ENCODE measurements around the gene C16orf89. TPM values are rescaled to one million over a fixed set of nuclear protein-coding genes. Genes with fewer than 3 reads are reported as not detected.
"Not testable (repeated sequence)": the region's sequence is repeated elsewhere in the genome, so short reads cannot be mapped to it uniquely, and the experiment has no call there.

The C16orf89 gene
- total RNA-seq, 8 experiments from 2014 or later, result 0.33 to 34.3 (median 1.7) TPM

GRCh38 chr16:5077304-5077703 is 11.5 kb upstream of the C16orf89 start:
- H3K4me1 ChIP-seq (replicated peaks in 1 of 2), result peaks cover 4 to 5% of the 10 kb centered on the region in 2 donors
- in situ Hi-C loops (cut with MboI; ENCODE audit: low pct_unique_long_range_greater_than_20kb in 2 of 9, low sequenced_read_pairs in 9 of 9, unreplicated experiment in 9 of 9), result no loop called here
- H3K4me3 ChIP-seq, result no peak overlapping the region
- 70 to 100% (median 100%) methylated on average over 1 to 4 of the region's 13 CpGs; no CpG with 5 or more reads in 4 of the 10 experiments for WGBS, 10 experiments
- H3K27ac ChIP-seq, result no peak overlapping the region
- ATAC-seq (replicated peaks in 6 of 8), result no peak

DNA sequence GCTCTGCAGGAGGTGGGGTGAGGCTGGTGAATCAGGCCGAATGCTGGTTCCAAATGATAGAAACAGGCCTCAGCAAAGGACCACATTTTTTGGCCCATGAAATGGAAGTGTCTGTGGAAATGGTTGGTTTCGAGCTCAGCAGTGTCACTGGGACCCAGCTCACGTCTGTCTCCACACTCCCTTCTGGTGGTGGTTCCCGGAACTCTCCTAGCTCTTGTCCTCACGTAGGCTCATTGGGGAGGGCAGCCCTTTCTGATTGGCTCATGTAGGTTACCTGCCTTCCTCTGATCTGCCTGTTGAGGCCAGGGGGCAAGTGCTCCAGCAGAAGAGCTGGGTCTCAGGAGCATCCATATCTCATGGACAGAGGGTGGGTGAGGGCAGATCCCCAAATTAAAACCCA is 9.9 kb upstream of the C16orf89 start:
- ATAC-seq (replicated peaks in 6 of 8), result no peak
- peaks cover 5 to 7% of the 10 kb centered on the region in 2 donors for H3K4me1 ChIP-seq (replicated peaks in 1 of 2)
- in situ Hi-C loops (cut with MboI; ENCODE audit: low pct_unique_long_range_greater_than_20kb in 2 of 9, low sequenced_read_pairs in 9 of 9, unreplicated experiment in 9 of 9), result no loop called here

DNA sequence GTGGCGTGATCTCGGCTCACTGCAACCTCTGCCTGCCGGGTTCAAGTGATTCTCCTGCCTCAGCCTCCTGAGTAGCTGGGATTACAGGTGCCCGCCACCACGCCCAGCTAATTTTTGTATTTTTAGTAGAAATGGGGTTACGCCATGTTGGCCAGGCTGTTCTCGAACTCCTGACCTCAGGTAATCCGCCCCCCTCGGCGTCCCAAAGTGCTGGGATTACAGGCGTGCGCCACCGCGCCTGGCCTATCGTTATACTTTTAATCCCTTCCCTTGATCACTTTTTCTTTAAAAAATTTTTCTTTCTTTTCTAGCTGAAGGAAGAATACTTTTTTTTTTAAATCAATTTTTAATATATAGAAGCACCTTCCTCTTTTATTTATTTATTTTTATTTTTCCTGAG is 8.0 kb upstream of the C16orf89 start:
- H3K4me3 ChIP-seq; H3K4me1 ChIP-seq (replicated peaks in 1 of 2); in situ Hi-C loops (cut with MboI; ENCODE audit: low pct_unique_long_range_greater_than_20kb in 2 of 9, low sequenced_read_pairs in 9 of 9, unreplicated experiment in 9 of 9); H3K27ac ChIP-seq; ATAC-seq (replicated peaks in 6 of 8): not testable (repeated sequence)
- WGBS, 10 experiments, result 88 to 100% (median 95%) methylated on average over 1 to 15 of the region's 15 CpGs

More for the DNA sequence above, 9.9 kb upstream of the C16orf89 start:
- Histone ChIP-seq H3K27ac (no peak overlapping the region), H3K4me3 (no peak overlapping the region)
- 80 to 100% (median 100%) methylated on average over 1 to 2 of the region's 5 CpGs; no CpG with 5 or more reads in 7 of the 10 experiments for WGBS, 10 experiments

- no peak overlapping the region for H3K27ac ChIP-seq
- WGBS, 10 experiments, result 17 to 100% (median 100%) methylated on average over 1 to 2 of the region's 2 CpGs; no CpG with 5 or more reads in 4 of the 10 experiments
- no peak overlapping the region for H3K4me3 ChIP-seq
- in situ Hi-C loops (cut with MboI; ENCODE audit: low pct_unique_long_range_greater_than_20kb in 2 of 9, low sequenced_read_pairs in 9 of 9, unreplicated experiment in 9 of 9), result no loop called here
- peak in 2 of 8 experiments; percentile 4 to 8 for ATAC-seq (replicated peaks in 6 of 8)
- H3K4me1 ChIP-seq (replicated peaks in 1 of 2), result peaks cover 5 to 7% of the 10 kb centered on the region in 2 donors
Observed at GRCh38 chr16:5073279-5073629, 7.5 kb upstream of the C16orf89 start.

DNA sequence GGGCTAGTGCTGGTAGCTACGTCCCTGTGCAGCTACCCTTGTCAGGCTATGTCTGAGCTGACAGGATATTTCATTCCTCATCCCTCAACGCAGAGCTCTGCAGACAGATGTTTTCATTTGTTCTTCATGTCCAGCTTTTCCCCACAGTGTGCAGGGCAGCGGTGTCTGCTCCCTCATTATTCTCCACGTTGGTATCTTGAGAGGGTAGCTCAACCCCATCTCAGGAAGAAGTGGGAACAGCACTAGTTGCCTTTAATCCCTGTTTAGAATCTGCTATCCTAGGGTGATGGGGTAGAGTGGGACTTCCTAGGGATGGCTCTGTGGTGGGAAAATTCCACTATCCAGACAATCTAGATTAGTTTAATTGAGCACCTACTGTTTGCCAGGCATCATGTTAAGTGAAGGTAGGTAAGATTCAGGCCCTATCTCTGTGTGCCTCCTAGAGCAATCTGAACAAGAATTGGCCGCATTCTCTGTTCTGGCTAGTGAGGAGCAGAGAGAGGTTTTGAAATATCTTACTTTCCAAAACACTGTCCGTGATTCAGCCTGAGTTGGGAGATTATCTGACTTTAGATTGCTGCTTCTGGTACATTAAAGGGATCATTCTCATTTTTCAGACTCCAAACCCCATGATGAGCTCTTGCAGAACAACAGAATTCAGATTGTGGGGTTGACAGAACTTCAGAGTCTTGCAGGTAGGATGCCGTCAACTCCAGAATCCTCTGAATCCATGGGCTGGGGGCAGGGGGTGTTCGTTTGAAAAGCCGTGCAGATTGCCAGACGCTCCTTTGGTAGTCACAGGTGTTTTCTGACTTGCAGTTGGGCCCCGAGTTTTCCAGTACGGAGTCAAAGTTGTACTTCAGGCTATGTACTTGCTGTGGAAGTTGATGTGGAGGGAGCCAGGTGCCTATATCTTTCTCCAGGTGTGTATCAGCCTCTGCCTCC is 6.8 kb upstream of the C16orf89 start:
- H3K27ac ChIP-seq, result peak overlapping the region; percentile 72 to 91
- peaks cover 5 to 7% of the 10 kb centered on the region in 2 donors for H3K4me1 ChIP-seq (replicated peaks in 1 of 2)
- H3K4me3 ChIP-seq, result peak overlapping the region; percentile 49 to 85 (median 63)
- in situ Hi-C loops (cut with MboI; ENCODE audit: low pct_unique_long_range_greater_than_20kb in 2 of 9, low sequenced_read_pairs in 9 of 9, unreplicated experiment in 9 of 9), result no loop called here
- 14 to 86% (median 57%) methylated on average over 1 to 10 of the region's 12 CpGs; no CpG with 5 or more reads in 1 of the 10 experiments for WGBS, 10 experiments
- ATAC-seq (replicated peaks in 6 of 8), result no peak

DNA sequence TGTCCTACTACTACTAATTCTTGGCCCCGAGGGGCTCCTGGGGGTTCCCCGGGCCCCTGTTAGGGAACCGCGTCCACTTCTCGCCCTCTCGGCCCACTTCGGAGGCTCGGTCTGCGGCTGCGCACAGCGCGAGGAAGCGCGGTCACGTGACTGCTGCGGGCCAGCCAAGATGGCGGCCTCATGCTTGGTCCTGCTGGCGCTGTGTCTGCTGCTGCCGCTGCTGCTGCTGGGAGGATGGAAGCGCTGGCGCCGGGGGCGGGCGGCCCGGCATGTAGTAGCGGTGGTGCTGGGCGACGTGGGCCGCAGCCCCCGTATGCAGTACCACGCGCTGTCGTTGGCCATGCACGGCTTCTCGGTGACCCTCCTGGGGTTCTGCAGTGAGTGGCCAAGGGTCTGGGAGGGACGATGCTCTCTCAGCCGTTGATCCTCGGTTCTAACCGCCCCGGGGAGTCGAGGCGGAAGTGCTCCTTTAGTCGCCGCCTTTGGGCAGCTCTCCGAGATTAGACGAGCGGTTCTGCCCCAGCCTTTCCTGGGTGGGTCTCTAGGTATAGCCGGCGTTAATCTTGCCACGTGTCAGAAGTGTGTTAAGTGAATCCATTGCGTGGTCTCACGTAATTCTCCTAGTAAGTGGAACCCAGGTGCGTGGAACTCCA is 6.1 kb upstream of the C16orf89 start, which contains the start of gene ALG1:
ALG1 (plus strand) TSS at position 163 of the 653 bp plus-strand sequence; CDS start at position 170, 7 bp downstream.
- peaks cover 5 to 7% of the 10 kb centered on the region in 2 donors for H3K4me1 ChIP-seq (replicated peaks in 1 of 2)
- peak; percentile 78 to 90 (median 86) for ATAC-seq (replicated peaks in 6 of 8)
- H3K27ac ChIP-seq, result peak within 1 kb of the TSS; percentile 72 to 91
- in situ Hi-C loops (cut with MboI; ENCODE audit: low pct_unique_long_range_greater_than_20kb in 2 of 9, low sequenced_read_pairs in 9 of 9, unreplicated experiment in 9 of 9), result no loop called here
- 0 to 5% (median 0%) methylated on average over 1 to 23 of the region's 53 CpGs; no CpG with 5 or more reads in 4 of the 10 experiments for WGBS, 10 experiments
- H3K4me3 ChIP-seq, result peak within 1 kb of the TSS; percentile 49 to 85 (median 63)

DNA sequence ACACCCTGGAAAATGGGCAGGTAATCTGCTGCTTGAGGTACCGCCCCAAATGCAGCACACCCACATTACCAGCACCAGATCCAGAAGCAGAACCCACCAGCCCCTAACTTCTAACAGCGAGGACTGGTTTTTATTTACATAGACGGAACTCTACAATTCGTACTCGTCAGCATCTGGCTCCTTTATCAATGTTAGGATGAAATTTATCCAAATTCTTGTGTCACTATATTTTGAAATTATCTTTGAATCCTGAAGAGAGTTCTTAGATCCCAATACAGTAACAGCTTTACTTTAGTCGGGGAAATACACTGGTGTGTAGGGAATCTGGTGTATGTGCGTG is 5.6 kb upstream of the C16orf89 start:
- no peak for ATAC-seq (replicated peaks in 6 of 8)
- 18 to 88% (median 69%) methylated on average over 3 to 7 of the region's 7 CpGs; no CpG with 5 or more reads in 3 of the 10 experiments for WGBS, 10 experiments
- peak overlapping the region; percentile 49 to 85 (median 63) for H3K4me3 ChIP-seq
- peaks cover 5 to 7% of the 10 kb centered on the region in 2 donors for H3K4me1 ChIP-seq (replicated peaks in 1 of 2)
- peak overlapping the region in 1 of 2 donors; percentile 91 for H3K27ac ChIP-seq
- in situ Hi-C loops (cut with MboI; ENCODE audit: low pct_unique_long_range_greater_than_20kb in 2 of 9, low sequenced_read_pairs in 9 of 9, unreplicated experiment in 9 of 9), result no loop called here

- no peak overlapping the region for H3K27ac ChIP-seq
- in situ Hi-C loops (cut with MboI; ENCODE audit: low pct_unique_long_range_greater_than_20kb in 2 of 9, low sequenced_read_pairs in 9 of 9, unreplicated experiment in 9 of 9), result no loop called here
- H3K4me3 ChIP-seq, result no peak overlapping the region
- ATAC-seq (replicated peaks in 6 of 8), result no peak
- H3K4me1 ChIP-seq (replicated peaks in 1 of 2), result peaks cover 5 to 11% of the 10 kb centered on the region in 2 donors
- 40 to 100% (median 67%) methylated on average over 1 to 10 of the region's 15 CpGs; no CpG with 5 or more reads in 1 of the 10 experiments for WGBS, 10 experiments
Observed at GRCh38 chr16:5070431-5071186, 4.9 kb upstream of the C16orf89 start.

DNA sequence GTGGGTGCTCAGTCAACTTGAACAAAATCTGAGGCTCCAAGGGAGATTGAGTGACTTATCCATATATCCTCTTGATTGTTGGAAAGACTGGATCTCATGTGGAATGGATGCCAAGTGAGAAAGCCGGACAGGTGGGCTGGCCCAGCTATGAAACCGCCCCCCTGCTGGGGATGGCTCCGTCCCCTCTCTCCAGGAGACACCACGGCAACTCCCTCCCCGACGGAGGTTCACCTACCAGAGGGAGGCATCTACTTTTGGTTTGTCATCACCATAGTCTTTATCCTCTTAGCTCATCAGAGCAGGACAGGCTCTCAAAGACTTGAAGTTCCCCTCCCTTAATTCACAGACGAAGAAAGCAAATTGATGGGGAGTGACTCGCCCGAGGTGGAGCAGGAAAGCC is 4.1 kb upstream of the C16orf89 start:
- in situ Hi-C loops (cut with MboI; ENCODE audit: low pct_unique_long_range_greater_than_20kb in 2 of 9, low sequenced_read_pairs in 9 of 9, unreplicated experiment in 9 of 9), result no loop called here
- WGBS, 10 experiments, result 33 to 100% (median 90%) methylated on average over 1 to 9 of the region's 9 CpGs; no CpG with 5 or more reads in 3 of the 10 experiments
- no peak for ATAC-seq (replicated peaks in 6 of 8)
- Histone ChIP-seq H3K4me3 (no peak overlapping the region), H3K4me1 (replicated peaks in 1 of 2) (peaks cover 5 to 12% of the 10 kb centered on the region in 2 donors), H3K27ac (no peak overlapping the region)

GRCh38 chr16:5069048-5069447 is 3.3 kb upstream of the C16orf89 start:
- no peak overlapping the region for H3K4me3 ChIP-seq
- H3K27ac ChIP-seq, result no peak overlapping the region
- ATAC-seq (replicated peaks in 6 of 8), result no peak
- 50 to 100% (median 84%) methylated on average over 1 to 9 of the region's 9 CpGs; no CpG with 5 or more reads in 2 of the 10 experiments for WGBS, 10 experiments
- peaks cover 5 to 12% of the 10 kb centered on the region in 2 donors for H3K4me1 ChIP-seq (replicated peaks in 1 of 2)
- in situ Hi-C loops (cut with MboI; ENCODE audit: low pct_unique_long_range_greater_than_20kb in 2 of 9, low sequenced_read_pairs in 9 of 9, unreplicated experiment in 9 of 9), result no loop called here

GRCh38 chr16:5066511-5066910 is 755 bp upstream of the C16orf89 start:
- Histone ChIP-seq H3K4me1 (replicated peaks in 1 of 2) (peaks cover 0 to 8% of the 10 kb centered on the region in 2 donors), H3K27ac (no peak overlapping the region), H3K4me3 (no peak overlapping the region)
- WGBS, 10 experiments, result 22 to 100% (median 54%) methylated on average over 1 to 5 of the region's 6 CpGs; no CpG with 5 or more reads in 1 of the 10 experiments
- in situ Hi-C loops (cut with MboI; ENCODE audit: low pct_unique_long_range_greater_than_20kb in 2 of 9, low sequenced_read_pairs in 9 of 9, unreplicated experiment in 9 of 9), result no loop called here
- peak in 1 of 8 experiments; percentile 22 for ATAC-seq (replicated peaks in 6 of 8)

DNA sequence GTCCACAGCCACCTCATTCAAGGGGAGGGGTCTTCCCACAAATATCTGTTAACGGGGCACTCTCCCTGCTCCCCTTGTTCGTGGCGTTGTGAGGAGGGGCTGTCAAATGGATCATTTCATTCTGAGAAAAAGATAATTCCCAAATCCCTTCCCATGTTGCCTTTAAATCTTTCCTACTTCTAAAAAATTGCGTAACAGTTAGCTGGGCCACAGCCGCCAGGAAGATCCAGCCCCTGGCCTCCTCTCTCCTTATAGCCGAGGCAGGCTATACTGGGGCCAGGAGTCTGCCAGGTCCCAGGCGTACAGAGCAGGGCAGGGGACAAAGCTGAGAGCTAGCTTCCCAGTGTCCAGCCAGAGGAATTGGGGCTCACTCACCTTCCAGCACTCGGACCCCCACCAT is 430 bp downstream of the C16orf89 start:
- 12 to 85% (median 60%) methylated on average over 1 to 6 of the region's 8 CpGs; no CpG with 5 or more reads in 3 of the 10 experiments for WGBS, 10 experiments
- no peak overlapping the region for H3K27ac ChIP-seq
- H3K4me1 ChIP-seq (replicated peaks in 1 of 2), result peaks cover 0 to 5% of the 10 kb centered on the region in 2 donors
- in situ Hi-C loops (cut with MboI; ENCODE audit: low pct_unique_long_range_greater_than_20kb in 2 of 9, low sequenced_read_pairs in 9 of 9, unreplicated experiment in 9 of 9), result no loop called here
- peak in 5 of 8 experiments; percentile 33 to 52 (median 51) for ATAC-seq (replicated peaks in 6 of 8)
- H3K4me3 ChIP-seq, result no peak overlapping the region

Measured in motor neuron (in vitro differentiated cells).